ENCODE results near the gene STPG4.

DNA sequence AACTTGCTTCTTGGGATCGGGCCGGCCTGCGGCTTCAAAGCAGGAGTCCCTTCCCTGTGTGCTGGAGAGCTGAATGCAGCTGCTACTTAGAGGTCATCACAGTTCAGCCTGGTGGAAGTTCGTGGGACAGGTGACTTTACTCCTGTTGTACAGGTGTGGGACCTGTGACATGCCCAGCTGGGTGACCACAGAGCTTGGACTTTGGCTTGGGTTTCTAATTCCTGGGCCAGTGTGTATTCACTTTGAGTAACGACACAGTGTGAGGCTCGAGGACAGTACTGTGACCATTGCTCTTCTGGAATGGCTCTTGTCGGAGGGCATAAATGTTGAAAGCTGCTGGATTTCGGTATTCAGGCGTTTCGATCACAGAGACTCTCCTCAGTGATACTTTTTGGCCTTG is 114.5 kb downstream of the STPG4 start:
- TF ChIP-seq CTCF (tag by site-specific recombination; IDR thresholded peaks at IDR 0.05) (no peak), YY1 (tag by site-specific recombination; IDR thresholded peaks at IDR 0.05) (no peak), OVOL3 (tag by site-specific recombination; IDR thresholded peaks at IDR 0.05) (no peak), ZSCAN18 (tag by site-specific recombination; IDR thresholded peaks at IDR 0.05) (no peak), ZNF121 (tag by site-specific recombination; IDR thresholded peaks at IDR 0.05) (no peak), HOXA7 (CRISPR knock-in tag; IDR thresholded peaks at IDR 0.05; ENCODE audit: borderline replicate concordance) (no peak), ZNF248 (tag by site-specific recombination; IDR thresholded peaks at IDR 0.05) (no peak), ZSCAN30 (tag by site-specific recombination; IDR thresholded peaks at IDR 0.05) (no peak), ZNF133 (tag by site-specific recombination; IDR thresholded peaks at IDR 0.05) (no peak), ZNF174 (tag by site-specific recombination; IDR thresholded peaks at IDR 0.05) (no peak), ZNF777 (tag by site-specific recombination; IDR thresholded peaks at IDR 0.05; ENCODE audit: borderline replicate concordance) (no peak), ZNF274 (IDR thresholded peaks at IDR 0.05; ENCODE audit: low read length) (no peak), ZNF274 (tag by site-specific recombination; IDR thresholded peaks at IDR 0.05; ENCODE audit: borderline replicate concordance) (no peak), ZBTB11 (tag by site-specific recombination; conservative IDR thresholded peaks at IDR 0.05; ENCODE audit: low read depth) (no peak), ZBTB17 (tag by site-specific recombination; IDR thresholded peaks at IDR 0.05) (no peak)

Measured in HEK293 (cell line).